Ishikawa (cell line): ENCODE data around the gene EMC10.

ENCODE experiments used
- CEBPB ChIP-seq: IDR thresholded peaks from 2 replicates; pipeline ENCODE4 v1.6.1; 2012
- CREB1 ChIP-seq: IDR thresholded peaks from 2 replicates; pipeline ENCODE4 v1.6.1; 2012; ENCODE audit warnings: low read depth
- EGR1 ChIP-seq: IDR thresholded peaks from 2 replicates; pipeline ENCODE4 v1.6.1; 2012
- EP300 ChIP-seq: IDR thresholded peaks from 2 replicates; pipeline ENCODE4 v1.6.1; 2012; ENCODE audit warnings: borderline replicate concordance
- FOXM1 ChIP-seq: IDR thresholded peaks from 2 replicates; pipeline ENCODE4 v1.6.1; 2012; ENCODE audit warnings: low read depth, borderline replicate concordance
- NFIC ChIP-seq: IDR thresholded peaks from 2 replicates; pipeline ENCODE4 v1.6.1; 2012
- RAD21 ChIP-seq: IDR thresholded peaks from 2 replicates; pipeline ENCODE4 v1.6.1; 2012; ENCODE audit warnings: low read depth
- TAF1 ChIP-seq: IDR thresholded peaks from 2 replicates; pipeline ENCODE4 v1.6.1; 2012; ENCODE audit warnings: low read depth, mild to moderate bottlenecking
- TCF12 ChIP-seq: IDR thresholded peaks from 2 replicates; pipeline ENCODE4 v1.6.1; 2012; ENCODE audit warnings: low read depth
- TEAD4 ChIP-seq: IDR thresholded peaks from 2 replicates; pipeline ENCODE4 v1.6.1; 2012
- USF1 ChIP-seq: IDR thresholded peaks from 2 replicates; pipeline ENCODE4 v1.6.1; 2012
- YY1 ChIP-seq: IDR thresholded peaks from 2 replicates; pipeline ENCODE4 v1.6.1; 2012; ENCODE audit warnings: low read depth
- ZBTB7A ChIP-seq: IDR thresholded peaks from 2 replicates; pipeline ENCODE4 v1.6.1; 2012; ENCODE audit warnings: low read depth
- TF ChIP-seq, protein P1 (sequence below): IDR thresholded peaks from 2 replicates; pipeline ENCODE4 v1.6.1; 2012
- TF ChIP-seq, protein P2 (sequence below): IDR thresholded peaks from 2 replicates; pipeline ENCODE4 v1.6.1; 2012; ENCODE audit warnings: low read depth, mild to moderate bottlenecking

The EMC10 gene

DNA sequence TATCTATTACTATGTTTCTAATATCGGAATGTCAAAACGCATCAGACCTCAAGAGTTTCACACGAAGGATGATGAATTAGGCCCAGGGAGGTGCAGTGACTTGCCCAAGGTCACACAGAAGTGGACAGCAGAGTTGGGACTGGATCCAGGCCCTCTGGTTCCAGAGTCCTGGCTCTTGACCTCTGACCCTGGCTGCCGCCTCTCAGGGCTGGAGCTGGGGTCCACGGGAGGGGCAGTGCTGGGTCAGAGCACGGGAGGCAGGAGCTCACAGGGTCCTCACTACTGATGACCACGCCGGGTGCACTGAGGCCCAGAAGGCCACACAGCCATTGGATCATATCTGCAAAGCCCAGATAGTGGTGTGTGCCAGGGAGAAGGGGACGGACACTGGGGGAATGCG lies 46.6 kb downstream of the EMC10 start:
- TF ChIP-seq, protein P1, sequence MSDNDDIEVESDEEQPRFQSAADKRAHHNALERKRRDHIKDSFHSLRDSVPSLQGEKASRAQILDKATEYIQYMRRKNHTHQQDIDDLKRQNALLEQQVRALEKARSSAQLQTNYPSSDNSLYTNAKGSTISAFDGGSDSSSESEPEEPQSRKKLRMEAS, result no peak
- TF ChIP-seq, protein P2, sequence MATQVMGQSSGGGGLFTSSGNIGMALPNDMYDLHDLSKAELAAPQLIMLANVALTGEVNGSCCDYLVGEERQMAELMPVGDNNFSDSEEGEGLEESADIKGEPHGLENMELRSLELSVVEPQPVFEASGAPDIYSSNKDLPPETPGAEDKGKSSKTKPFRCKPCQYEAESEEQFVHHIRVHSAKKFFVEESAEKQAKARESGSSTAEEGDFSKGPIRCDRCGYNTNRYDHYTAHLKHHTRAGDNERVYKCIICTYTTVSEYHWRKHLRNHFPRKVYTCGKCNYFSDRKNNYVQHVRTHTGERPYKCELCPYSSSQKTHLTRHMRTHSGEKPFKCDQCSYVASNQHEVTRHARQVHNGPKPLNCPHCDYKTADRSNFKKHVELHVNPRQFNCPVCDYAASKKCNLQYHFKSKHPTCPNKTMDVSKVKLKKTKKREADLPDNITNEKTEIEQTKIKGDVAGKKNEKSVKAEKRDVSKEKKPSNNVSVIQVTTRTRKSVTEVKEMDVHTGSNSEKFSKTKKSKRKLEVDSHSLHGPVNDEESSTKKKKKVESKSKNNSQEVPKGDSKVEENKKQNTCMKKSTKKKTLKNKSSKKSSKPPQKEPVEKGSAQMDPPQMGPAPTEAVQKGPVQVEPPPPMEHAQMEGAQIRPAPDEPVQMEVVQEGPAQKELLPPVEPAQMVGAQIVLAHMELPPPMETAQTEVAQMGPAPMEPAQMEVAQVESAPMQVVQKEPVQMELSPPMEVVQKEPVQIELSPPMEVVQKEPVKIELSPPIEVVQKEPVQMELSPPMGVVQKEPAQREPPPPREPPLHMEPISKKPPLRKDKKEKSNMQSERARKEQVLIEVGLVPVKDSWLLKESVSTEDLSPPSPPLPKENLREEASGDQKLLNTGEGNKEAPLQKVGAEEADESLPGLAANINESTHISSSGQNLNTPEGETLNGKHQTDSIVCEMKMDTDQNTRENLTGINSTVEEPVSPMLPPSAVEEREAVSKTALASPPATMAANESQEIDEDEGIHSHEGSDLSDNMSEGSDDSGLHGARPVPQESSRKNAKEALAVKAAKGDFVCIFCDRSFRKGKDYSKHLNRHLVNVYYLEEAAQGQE, result no peak
- TF ChIP-seq EP300 (no peak), NFIC (no peak), TEAD4 (no peak), FOXM1 (no peak), CREB1 (no peak), CEBPB (no peak), YY1 (no peak), RAD21 (no peak), USF1 (no peak), TAF1 (no peak), ZBTB7A (no peak), EGR1 (no peak), TCF12 (no peak)

DNA sequence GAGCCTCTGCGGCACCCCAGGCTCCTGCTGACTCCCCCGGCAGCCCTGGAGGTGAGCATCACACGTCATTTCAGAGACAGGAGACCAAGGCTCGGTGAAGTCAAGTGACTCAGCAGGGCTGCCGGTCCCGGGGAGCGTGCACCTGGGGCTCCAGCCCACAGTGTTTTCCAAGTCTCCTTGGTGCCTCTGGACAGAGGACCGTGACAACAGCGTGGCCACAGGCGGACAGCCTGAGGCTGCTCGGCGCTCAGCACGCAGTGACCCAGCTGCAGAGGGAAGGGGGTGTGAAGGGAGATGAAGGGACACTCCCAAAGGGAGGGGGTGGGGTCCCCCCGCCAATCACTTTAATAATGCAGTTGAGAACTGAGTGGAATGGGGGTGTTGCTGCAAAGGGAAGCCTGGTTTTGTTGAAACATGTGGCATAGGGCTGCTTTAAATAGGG lies 54.9 kb downstream of the EMC10 start:
- TF ChIP-seq RAD21, result no peak
- TF ChIP-seq, protein P2, result no peak
- TF ChIP-seq, protein P1, result no peak
- TF ChIP-seq TEAD4, result no peak
- no peak for TF ChIP-seq TCF12
- no peak for TF ChIP-seq CREB1
- TF ChIP-seq TAF1, result no peak
- no peak for TF ChIP-seq NFIC
- no peak for TF ChIP-seq EP300
- TF ChIP-seq YY1, result no peak

- TF ChIP-seq USF1 (no peak), TAF1 (no peak), EGR1 (no peak), CEBPB (no peak), YY1 (no peak), TEAD4 (no peak), CREB1 (no peak)
- TF ChIP-seq, protein P1, result no peak
Measured at GRCh38 chr19:50532952-50533351, 56.6 kb downstream of the EMC10 start.

GRCh38 chr19:50534478-50534877 lies 58.2 kb downstream of the EMC10 start:
- no peak for TF ChIP-seq FOXM1
- no peak for TF ChIP-seq CEBPB
- no peak for TF ChIP-seq CREB1
- TF ChIP-seq, protein P2, result no peak
- no peak for TF ChIP-seq TCF12
- TF ChIP-seq ZBTB7A, result no peak
- no peak for TF ChIP-seq YY1
- TF ChIP-seq NFIC, result no peak
- no peak for TF ChIP-seq RAD21
- no peak for TF ChIP-seq EGR1
- TF ChIP-seq, protein P1, result no peak
- no peak for TF ChIP-seq EP300
- no peak for TF ChIP-seq USF1
- no peak for TF ChIP-seq TEAD4
- no peak for TF ChIP-seq TAF1
